ENCODE measurements around the gene ECHDC3. TPM values are rescaled to one million over a fixed set of nuclear protein-coding genes. Genes with fewer than 3 reads are reported as not detected.

ECHDC3 gene
- total RNA-seq, 4 donors from 2014 or later = 44.5 to 139 (median 89.4) TPM

- TF ChIP-seq POLR2A (IDR thresholded peaks at IDR 0.05) (no peak), CTCF (IDR thresholded peaks at IDR 0.05) (no peak)
- intact Hi-C loops (cut with DNase I; ENCODE audit: low total_unique reads) = loop anchor here (10.0 kb wide), 1 partner anchor 242 kb away; no protein-coding TSS in a partner anchor
- no peak overlapping the region for H3K4me3 ChIP-seq (ENCODE audit: low read depth, poor library complexity, severe bottlenecking)
- DNase-seq (ENCODE audit: low spot score in 2 of 2) = peak in 1 of 2 donors; percentile 56
- WGBS, 2 donors = 76 to 78% methylated on average over 11 of the region's 11 CpGs
These were observed 14.7 kb downstream of the ECHDC3 start for GRCh38 chr10:11756766-11757315.

GRCh38 chr10:11757454-11757820, 15.3 kb downstream of the ECHDC3 start:
- no peak for TF ChIP-seq CTCF (IDR thresholded peaks at IDR 0.05)
- no peak for TF ChIP-seq POLR2A (IDR thresholded peaks at IDR 0.05)
- peak; percentile 86 to 89 for DNase-seq (ENCODE audit: low spot score in 2 of 2)
- WGBS, 2 donors = 16 to 24% methylated on average over 3 of the region's 3 CpGs
- intact Hi-C loops (cut with DNase I; ENCODE audit: low total_unique reads) = loop anchor here (10.0 kb wide), 1 partner anchor 243 kb away; no protein-coding TSS in a partner anchor
- no peak overlapping the region for H3K4me3 ChIP-seq (ENCODE audit: low read depth, poor library complexity, severe bottlenecking)

- intact Hi-C loops (cut with DNase I; ENCODE audit: low total_unique reads) = loop anchor here (10.0 kb wide), 1 partner anchor 243 kb away; no protein-coding TSS in a partner anchor
- peak in 1 of 3 donors; percentile 87 for TF ChIP-seq CTCF (IDR thresholded peaks at IDR 0.05)
- TF ChIP-seq POLR2A (IDR thresholded peaks at IDR 0.05) = no peak
- WGBS, 2 donors = 12 to 15% methylated on average over 11 of the region's 11 CpGs
- DNase-seq (ENCODE audit: low spot score in 2 of 2) = peak; percentile 93 to 98
- no peak overlapping the region for H3K4me3 ChIP-seq (ENCODE audit: low read depth, poor library complexity, severe bottlenecking)
These were observed 15.8 kb downstream of the ECHDC3 start for GRCh38 chr10:11757821-11758463.

- TF ChIP-seq POLR2A (IDR thresholded peaks at IDR 0.05) (no peak), CTCF (IDR thresholded peaks at IDR 0.05) (no peak)
- WGBS, 2 donors = 71 to 75% methylated on average over 13 of the region's 13 CpGs
- intact Hi-C loops (cut with DNase I; ENCODE audit: low total_unique reads) = loop anchor here (10.0 kb wide), 1 partner anchor 244 kb away; no protein-coding TSS in a partner anchor
- peak in 1 of 2 donors; percentile 82 for DNase-seq (ENCODE audit: low spot score in 2 of 2)
- H3K4me3 ChIP-seq (ENCODE audit: low read depth, poor library complexity, severe bottlenecking) = no peak overlapping the region
These were observed 16.5 kb downstream of the ECHDC3 start for GRCh38 chr10:11758527-11759236.

- intact Hi-C loops (cut with DNase I; ENCODE audit: low total_unique reads) = loop anchor here (10.0 kb wide), 1 partner anchor 245 kb away; no protein-coding TSS in a partner anchor
- H3K4me3 ChIP-seq (ENCODE audit: low read depth, poor library complexity, severe bottlenecking) = no peak overlapping the region
- TF ChIP-seq CTCF (IDR thresholded peaks at IDR 0.05) (no peak), POLR2A (IDR thresholded peaks at IDR 0.05) (no peak)
- DNase-seq (ENCODE audit: low spot score in 2 of 2) = no peak
- 79 to 82% methylated on average over 8 of the region's 8 CpGs for WGBS, 2 donors
These were observed 17.2 kb downstream of the ECHDC3 start for GRCh38 chr10:11759347-11759746.

Data from lower leg skin (tissue), 4 donors.